CD4-positive, alpha-beta T cell treated with Interleukin-10 for 1 hour (primary cell): ENCODE measurements around the gene ATCAY.

Experiments used
- DNase-seq: peaks from one replicate; pipeline ENCODE4 v3.0.0-alpha.2; 2020

Gene ATCAY

DNA sequence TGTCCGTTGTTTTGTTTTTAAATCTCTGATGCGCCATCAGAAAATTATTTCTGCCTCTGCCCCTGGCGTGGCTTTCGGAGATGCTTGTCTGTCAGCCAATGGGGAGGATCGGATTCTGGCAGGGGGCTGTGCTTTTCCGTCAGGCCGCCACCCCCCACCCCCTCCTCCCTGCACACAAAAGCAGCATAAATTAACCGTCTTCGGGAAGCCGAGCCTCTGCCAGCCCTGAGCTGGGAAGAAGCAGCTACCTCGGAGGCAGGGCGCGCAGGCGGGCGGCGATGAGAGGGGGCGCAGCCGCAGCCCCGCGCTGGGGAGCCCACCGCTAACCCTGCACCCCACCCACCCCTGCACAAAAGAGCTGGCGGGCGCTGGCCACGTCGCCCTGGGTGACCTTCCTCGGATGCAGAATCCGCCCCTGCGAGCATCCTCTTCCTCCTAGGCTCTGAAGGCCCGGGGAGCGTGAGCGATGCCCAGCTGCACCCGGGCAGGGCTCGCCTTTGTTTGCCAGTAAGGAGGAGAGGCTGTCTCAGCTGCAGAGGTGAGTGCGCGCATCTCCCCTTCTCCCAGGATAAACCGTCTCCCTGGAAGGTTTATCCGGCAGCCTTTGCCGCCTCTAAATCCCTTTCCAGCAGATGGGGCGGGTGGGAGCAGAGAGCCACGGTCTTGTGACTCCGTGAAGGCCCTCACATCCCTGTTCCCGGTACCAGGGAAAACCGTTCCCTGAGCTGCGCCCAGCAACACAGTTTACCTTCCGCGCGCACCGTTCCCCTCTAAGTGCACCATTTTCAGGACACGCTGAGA is at the start of gene ATCAY:
ATCAY (plus strand) TSS at position 215 of the 801 bp plus-strand sequence. CDS start 5,083 bp downstream, outside the sequence.
- no peak for DNase-seq

- DNase-seq, result no peak
Observed at GRCh38 chr19:3831601-3832000, 48.9 kb upstream of the ATCAY start.

DNA sequence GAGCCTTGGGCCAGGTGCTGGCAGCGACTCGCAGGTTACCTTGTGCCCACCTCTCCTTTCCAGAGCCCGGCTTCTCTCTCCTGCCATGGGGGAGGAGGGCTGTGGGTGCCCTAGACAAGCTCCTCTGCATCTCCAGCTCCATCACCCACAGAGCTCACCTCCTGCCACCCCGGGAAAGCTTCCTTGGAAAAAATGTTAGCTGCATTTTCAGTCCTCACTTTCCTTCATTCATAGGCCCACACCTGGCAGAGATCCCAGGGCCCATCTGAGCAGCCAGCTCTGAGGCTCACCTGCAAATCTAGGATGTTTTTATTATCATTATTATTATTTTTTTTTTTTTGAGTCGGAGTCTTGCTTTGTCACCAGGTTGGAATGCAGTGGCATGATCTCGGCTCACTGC is 48.5 kb upstream of the ATCAY start:
- no peak for DNase-seq

- no peak for DNase-seq
Observed at GRCh38 chr19:3833578-3834348, 46.7 kb upstream of the ATCAY start.

DNA sequence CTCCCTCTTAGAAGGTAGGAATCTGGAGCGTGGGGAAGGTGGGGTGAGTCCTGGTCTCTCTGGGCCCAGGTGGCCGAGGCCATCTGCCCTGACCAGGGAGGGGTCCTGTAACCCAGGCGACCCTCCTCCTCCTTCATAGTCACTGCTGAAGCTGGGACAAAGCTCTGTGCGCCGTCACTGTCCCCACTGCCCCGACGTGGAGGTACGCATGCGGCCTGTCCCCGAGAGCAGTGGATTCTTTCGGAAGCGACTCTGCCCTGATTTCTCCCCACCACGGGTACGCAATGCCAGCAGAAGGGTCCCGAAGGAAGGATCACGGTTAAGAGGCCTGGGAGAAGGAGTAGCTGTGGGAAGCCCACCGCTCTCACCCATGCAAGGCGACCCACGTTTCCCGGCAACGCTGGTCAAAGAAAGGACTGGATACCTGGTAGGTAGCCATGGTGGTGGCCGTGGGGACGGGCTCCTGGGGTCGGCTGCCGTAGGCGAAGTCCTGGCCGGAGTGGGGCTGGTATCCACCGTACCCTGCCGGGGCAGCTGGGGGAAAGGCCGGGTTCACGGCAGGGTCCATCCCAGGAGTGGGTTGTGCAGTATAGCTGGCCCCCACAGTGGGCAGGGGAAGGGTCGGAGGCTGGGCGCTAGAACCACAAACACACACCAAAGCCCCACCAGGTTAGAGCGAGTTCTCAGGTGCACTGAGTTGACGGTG is 46.0 kb upstream of the ATCAY start:
- DNase-seq, result no peak

- DNase-seq, result no peak
Observed at GRCh38 chr19:3835055-3835435, 45.4 kb upstream of the ATCAY start.

DNA sequence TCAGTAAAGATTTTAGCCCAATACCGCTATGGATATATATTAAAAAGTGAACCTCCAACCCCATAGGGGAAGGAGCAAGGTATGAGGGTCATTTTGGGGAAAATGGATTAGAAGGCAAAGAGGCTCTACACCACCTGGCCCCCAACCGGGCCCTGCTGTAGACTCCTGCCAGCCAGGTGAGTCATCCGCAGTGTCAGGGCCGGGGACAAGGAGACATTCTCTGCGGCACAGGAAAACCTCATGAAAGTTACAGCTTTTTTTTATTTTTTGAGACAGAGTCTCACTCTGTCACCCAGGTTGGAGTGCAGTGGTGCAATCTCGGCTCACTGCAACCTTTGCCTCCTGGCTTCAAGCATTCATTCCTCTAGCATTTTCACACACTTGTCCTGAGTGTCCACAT is 43.6 kb upstream of the ATCAY start:
- DNase-seq, result peak; percentile 16

GRCh38 chr19:3837332-3837731 is 43.2 kb upstream of the ATCAY start:
- no peak for DNase-seq

GRCh38 chr19:3837922-3838321 is 42.6 kb upstream of the ATCAY start:
- DNase-seq, result no peak

GRCh38 chr19:3838661-3839060 is 41.8 kb upstream of the ATCAY start:
- no peak for DNase-seq

DNA sequence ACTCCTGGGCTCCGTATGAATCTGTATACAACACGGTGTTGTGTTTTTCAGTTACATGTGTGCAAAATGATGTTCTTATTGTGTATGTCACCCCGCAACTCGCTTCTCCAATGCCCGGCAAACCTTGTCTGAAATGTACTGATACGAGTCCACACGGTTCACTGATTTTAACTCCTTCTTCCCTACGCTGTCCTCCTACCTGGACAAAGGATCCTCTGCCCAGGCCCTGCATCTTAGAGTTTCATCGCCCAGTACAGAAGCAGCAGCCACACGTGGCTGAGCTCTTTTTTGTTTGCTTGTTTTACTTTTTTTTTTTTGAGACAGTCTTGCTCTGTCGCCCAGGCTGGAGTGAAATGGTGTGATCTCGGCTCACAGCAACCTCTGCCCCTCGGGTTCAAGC is 40.5 kb upstream of the ATCAY start:
- DNase-seq, result no peak

- no peak for DNase-seq
Observed at GRCh38 chr19:3840804-3841203, 39.7 kb upstream of the ATCAY start.

- DNase-seq, result no peak
Observed at GRCh38 chr19:3842948-3843347, 37.5 kb upstream of the ATCAY start.

GRCh38 chr19:3844596-3844995 is 35.9 kb upstream of the ATCAY start:
- DNase-seq, result no peak

- DNase-seq, result peak; percentile 57
Observed at GRCh38 chr19:3849092-3849491, 31.4 kb upstream of the ATCAY start.

GRCh38 chr19:3849787-3850186 is 30.7 kb upstream of the ATCAY start:
- no peak for DNase-seq

DNA sequence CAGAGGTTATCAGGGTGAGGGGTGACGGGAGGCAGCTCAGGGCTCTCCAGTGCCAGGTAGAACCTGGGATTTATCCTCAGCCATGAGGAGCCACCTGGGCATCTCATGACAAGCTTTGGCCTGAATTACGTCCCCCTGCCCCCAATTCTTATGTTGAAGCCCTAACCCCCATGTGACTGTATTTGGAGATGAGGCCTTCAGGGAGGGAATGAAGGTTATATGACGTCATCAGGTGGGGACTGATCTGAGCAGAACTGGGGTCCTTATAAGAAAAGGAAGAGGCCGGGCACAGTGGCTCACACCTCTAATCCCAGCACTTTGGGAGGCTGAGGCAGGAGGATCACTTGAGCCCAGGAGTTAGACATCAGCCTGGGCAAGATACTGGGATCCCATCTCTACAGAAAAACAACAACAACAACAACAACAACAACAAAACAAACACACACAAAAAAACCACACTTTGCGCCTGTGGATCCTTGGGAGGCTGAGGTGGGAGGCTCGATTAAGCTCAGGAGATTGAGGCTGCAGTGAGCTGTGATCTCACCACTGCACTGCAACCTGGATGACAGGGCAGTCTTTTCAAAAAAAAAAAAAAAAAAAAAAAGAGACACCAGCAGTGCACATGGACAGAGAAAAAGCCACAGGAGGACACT is 30.0 kb upstream of the ATCAY start:
- DNase-seq, result no peak

- no peak for DNase-seq
Observed at GRCh38 chr19:3851254-3852176, 29.0 kb upstream of the ATCAY start.

- DNase-seq, result no peak
Observed at GRCh38 chr19:3852177-3852511, 28.3 kb upstream of the ATCAY start.

DNA sequence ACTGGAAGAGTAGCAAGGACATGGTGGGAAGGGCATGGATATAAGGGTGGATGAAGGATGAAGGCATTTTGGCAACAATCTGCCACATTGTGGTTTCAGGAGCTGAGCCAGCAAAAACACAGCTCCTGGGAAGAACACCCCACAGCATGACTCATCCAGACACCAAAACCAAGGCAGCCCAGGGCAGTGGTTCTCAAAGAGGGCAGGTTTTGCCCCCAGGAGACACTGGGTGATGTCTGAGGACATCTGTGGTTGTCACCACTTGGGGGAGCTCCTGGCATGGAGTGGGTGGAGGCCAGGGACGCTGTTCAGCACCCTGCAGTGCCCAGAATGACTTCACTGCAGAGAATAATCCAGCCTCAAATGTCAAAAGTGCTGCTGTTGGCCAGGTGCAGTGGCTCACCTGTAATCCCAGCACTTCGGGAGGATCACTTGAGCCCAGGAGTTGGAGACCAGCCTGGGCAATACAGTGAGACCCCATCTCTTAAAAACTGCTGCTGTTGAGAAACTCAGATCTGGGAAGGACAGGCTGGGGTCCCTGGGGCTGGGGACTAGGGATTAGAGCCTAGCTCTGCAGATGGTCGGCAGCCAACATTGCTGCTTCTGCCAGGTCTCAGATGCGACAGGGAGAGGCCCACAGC is 27.8 kb upstream of the ATCAY start:
- peak; percentile 55 for DNase-seq

GRCh38 chr19:3855320-3855719 is 25.2 kb upstream of the ATCAY start:
- no peak for DNase-seq
